Mesangial cell (primary cell): Measurements from ENCODE around the gene TRIM51G. TPM values are rescaled to one million over a fixed set of nuclear protein-coding genes. Genes with fewer than 3 reads are reported as not detected.

Experiments used
- total RNA-seq: library from RNA; depleted of rRNA; stranded (reverse); fragments of >200 nt; gene quantifications from 2 replicates; pipeline ENCODE4 v1.2.3, GENCODE V29; 2015

The TRIM51G gene
- not detected in 2 replicates for total RNA-seq

GRCh38 chr11:48983785-48984184 lies at the start of gene TRIM51G:
Gene TRIM51G, minus strand, starts transcription at chr11:48983885. Its CDS starts 2,190 bp downstream, at chr11:48981695.

GRCh38 chr11:49028523-49028922 lies 44.8 kb upstream of the TRIM51G start, which contains the start of gene TRIM49B:
Gene TRIM49B, plus strand, starts transcription at chr11:49028823. Its CDS starts 2,777 bp downstream, at chr11:49031600.

Other genes starting within 250 kb of the TRIM51G start
- not detected in 2 replicates for gene TRIM49B, start 44.9 kb upstream of the TRIM51G start, total RNA-seq
- gene TRIM64C, start 75.2 kb upstream of the TRIM51G start, total RNA-seq = not detected in 2 replicates
- not detected in 2 replicates for gene FOLH1, start 224.7 kb upstream of the TRIM51G start, total RNA-seq